Measurements from ENCODE around the gene HAT1.

DNA sequence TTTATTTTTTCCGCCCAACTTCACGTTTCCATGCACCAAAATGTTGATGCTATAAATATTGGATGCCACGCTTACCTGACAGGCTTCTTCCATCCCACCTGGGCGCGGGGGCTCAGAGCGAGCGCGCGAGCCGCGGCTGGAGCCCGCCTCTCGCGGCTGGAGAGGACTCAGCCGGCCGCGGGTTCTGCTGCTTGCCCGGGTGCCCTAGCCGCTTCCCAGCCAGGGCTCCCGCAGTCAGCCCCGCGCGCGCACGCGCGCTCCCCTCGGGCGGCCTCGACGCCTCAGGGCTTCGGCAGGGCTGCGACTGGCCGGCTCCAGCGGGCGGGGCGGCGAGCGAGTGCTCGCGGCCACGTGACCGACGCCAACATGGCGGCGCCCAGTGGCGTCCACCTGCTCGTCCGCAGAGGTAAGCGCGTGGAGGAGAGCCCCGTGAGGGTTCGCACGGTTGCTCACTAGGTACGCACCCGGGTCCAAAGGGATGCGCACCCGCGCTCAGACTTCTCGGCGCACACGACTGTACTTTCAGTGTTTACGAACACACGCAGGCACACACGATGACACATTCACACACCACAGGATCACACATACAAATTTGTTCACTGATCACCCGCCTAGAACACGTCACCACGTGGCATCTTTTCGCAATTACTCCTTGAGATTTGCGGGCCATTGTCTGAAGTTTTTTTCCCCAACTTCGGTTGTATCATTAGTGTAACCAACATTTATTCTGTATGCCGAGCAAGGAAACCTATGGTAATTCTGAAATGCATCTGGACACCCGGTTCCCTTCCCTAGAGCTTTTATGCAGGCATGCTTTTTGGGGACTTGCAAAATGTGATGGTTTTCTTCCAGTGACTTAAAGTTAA, 77.6 kb downstream of the HAT1 start, which contains the start of gene METAP1D:
- TF ChIP-seq POLR2A (IDR thresholded peaks at IDR 0.05; ENCODE audit: low read length), result peak; percentile 90
- no peak for TF ChIP-seq GATA1 (IDR thresholded peaks at IDR 0.05; ENCODE audit: low read depth, low read length)
